Measurements from ENCODE around the gene THAP6.
"Not testable (repeated sequence)": the region's sequence is repeated elsewhere in the genome, so short reads cannot be mapped to it uniquely, and the experiment has no call there.

- not testable (repeated sequence) for TF ChIP-seq CTCF (IDR thresholded peaks at IDR 0.05; ENCODE audit: poor library complexity, severe bottlenecking); REST (IDR thresholded peaks at IDR 0.05; ENCODE audit: borderline replicate concordance); EZH2 (IDR thresholded peaks at IDR 0.05; ENCODE audit: borderline replicate concordance, insufficient read depth, low read length, poor library complexity, severe bottlenecking); TAF1 (IDR thresholded peaks at IDR 0.05; ENCODE audit: low read depth); POLR2AphosphoS5 (IDR thresholded peaks at IDR 0.05); MXI1 (conservative IDR thresholded peaks at IDR 0.05; ENCODE audit: poor library complexity, severe bottlenecking); EP300 (conservative IDR thresholded peaks at IDR 0.05; ENCODE audit: poor library complexity, severe bottlenecking)
Observed at GRCh38 chr4:75544220-75544619, 29.9 kb downstream of the THAP6 start.
